ENCODE data around the gene MTRF1L. TPM values are rescaled to one million over a fixed set of nuclear protein-coding genes. Genes with fewer than 3 reads are reported as not detected.

The MTRF1L gene
- total RNA-seq, 1 donor from 2014 or later: 8.1 TPM

- no peaks in the 10 kb centered on the region for H3K27me3 ChIP-seq
- intact Hi-C loops (cut with DNase I): no loop called here
- no peaks in the 10 kb centered on the region for H3K36me3 ChIP-seq
- H3K9me3 ChIP-seq: no peaks in the 10 kb centered on the region
- no peak for TF ChIP-seq CTCF (IDR thresholded peaks at IDR 0.05)
- TF ChIP-seq POLR2AphosphoS5 (IDR thresholded peaks at IDR 0.05; ENCODE audit: insufficient read depth in 1 of 2, low read depth in 1 of 2): peak in 1 of 2 donors; percentile 2
- peaks cover 36% of the 10 kb centered on the region for H3K4me1 ChIP-seq
- peak overlapping the region; percentile 96 for H3K27ac ChIP-seq
- no peak for DNase-seq (ENCODE audit: extremely low spot score in 2 of 2)
- peak overlapping the region; percentile 67 to 77 for H3K4me3 ChIP-seq
Observed at GRCh38 chr6:152984513-152984872, 18.0 kb downstream of the MTRF1L start.

DNA sequence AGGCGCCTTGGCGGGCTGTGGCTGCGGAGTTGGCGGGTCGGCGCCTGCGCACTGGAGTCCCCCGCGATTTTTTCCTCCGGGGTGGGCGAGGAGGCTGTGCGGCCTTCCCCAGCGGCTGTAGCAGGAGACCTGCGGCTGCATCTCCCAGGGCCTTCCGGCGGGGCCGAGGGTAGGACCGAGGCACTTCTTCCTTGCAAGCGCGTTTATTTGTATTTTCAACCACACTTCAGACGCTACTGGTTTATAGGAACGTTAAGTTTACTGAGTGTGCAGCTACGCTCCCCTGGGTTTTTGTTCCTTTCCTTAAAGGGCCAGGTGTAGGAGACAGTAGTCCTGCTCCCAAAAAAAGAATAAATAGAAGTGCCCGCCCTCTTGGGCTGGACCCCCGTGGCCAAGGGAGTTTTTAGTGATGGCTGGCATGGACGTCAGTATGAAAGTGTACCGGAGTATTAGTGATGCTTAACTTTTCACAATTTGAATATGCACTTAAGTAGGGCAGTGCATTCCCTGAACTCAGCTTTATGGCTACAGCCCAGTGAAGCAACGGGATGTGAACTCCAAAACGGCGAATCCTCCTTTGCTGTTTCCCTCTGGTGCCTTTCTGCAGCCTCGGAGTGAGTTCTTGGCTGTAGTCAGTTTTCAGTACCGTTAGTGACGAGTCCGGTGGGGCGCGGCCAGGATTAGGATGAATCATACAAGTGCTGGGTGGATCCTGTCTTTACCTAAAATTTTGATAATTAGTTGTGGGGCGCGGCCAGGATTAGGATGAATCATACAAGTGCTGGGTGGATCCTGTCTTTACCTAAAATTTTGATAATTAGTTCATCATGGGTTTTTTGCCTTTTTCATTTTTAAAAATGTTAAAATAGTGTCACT, 18.6 kb downstream of the MTRF1L start:
- peak overlapping the region; percentile 67 to 77 for H3K4me3 ChIP-seq
- no peaks in the 10 kb centered on the region for H3K27me3 ChIP-seq
- H3K9me3 ChIP-seq: no peaks in the 10 kb centered on the region
- H3K4me1 ChIP-seq: peaks cover 36% of the 10 kb centered on the region
- no peak for TF ChIP-seq POLR2A (IDR thresholded peaks at IDR 0.05)
- no peak for TF ChIP-seq CTCF (IDR thresholded peaks at IDR 0.05)
- TF ChIP-seq POLR2AphosphoS5 (IDR thresholded peaks at IDR 0.05; ENCODE audit: insufficient read depth in 1 of 2, low read depth in 1 of 2): peak; percentile 78 to 80
- no peaks in the 10 kb centered on the region for H3K36me3 ChIP-seq
- H3K27ac ChIP-seq: peak overlapping the region; percentile 96
- peak in 1 of 2 donors; percentile 95 for DNase-seq (ENCODE audit: extremely low spot score in 2 of 2)
- intact Hi-C loops (cut with DNase I): no loop called here

- Histone ChIP-seq H3K9me3 (no peaks in the 10 kb centered on the region), H3K27ac (peak within 1 kb of the TSS; percentile 96), H3K4me1 (peaks cover 36% of the 10 kb centered on the region), H3K4me3 (peak within 1 kb of the TSS; percentile 67 to 77), H3K36me3 (no peaks in the 10 kb centered on the region), H3K27me3 (no peaks in the 10 kb centered on the region)
- intact Hi-C loops (cut with DNase I): no loop called here
- DNase-seq (ENCODE audit: extremely low spot score in 2 of 2): peak; percentile 97 to 98
- TF ChIP-seq CTCF (IDR thresholded peaks at IDR 0.05) (no peak), POLR2A (IDR thresholded peaks at IDR 0.05) (peak in 1 of 2 donors; percentile 6), POLR2AphosphoS5 (IDR thresholded peaks at IDR 0.05; ENCODE audit: insufficient read depth in 1 of 2, low read depth in 1 of 2) (peak in 1 of 2 donors; percentile 86)
Observed at GRCh38 chr6:152982904-152983636, 19.4 kb downstream of the MTRF1L start, which contains the start of gene FBXO5. FBXO5 (minus strand) TSS chr6:152983041; CDS start chr6:152982959, 82 bp downstream.

DNA sequence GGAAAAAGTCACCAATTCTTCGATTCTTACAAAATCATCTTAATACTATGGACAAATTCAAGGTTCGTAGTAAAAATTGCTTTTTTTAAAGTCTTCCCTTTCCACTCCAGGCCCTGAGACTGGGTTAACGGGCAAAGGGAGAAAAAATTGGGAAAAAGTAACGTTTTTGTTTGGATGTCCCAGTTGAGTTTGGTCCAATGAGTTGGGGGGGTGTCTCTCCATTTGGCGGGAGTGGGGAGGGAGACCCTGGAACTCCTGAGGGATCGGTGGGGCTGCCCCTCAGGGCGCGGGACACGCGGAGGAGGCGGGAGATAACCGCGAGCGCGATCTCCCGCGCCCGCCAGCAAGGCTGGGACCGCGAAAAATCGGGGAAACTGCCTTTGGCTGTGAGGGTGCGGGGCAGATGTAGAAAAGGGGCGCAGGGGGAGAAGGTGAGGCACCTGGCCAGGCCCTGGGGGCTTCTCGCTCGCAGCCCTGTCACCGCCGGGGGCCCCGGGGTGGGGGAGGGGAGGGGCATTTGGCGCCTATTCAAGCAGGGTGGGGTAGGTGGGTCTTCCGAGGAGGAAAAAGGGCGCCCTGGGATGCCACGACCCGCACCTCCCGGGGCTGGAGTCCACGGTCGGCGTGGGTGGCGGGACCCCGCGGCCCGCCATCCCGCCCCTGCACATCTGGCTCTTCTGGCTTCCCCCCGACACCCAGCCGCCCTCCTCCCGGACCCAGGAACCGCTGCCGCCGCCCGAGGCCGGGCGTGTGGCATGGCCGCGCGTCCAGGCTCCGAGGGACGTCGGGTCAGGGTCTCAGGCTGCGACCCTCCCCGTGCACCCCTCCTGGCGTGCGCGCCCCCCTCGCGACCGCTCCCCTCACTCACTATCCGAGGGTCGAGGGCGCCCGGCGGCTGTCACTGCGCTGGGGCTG, 20.3 kb downstream of the MTRF1L start:
- H3K27me3 ChIP-seq: no peaks in the 10 kb centered on the region
- H3K27ac ChIP-seq: peak overlapping the region; percentile 96
- no peaks in the 10 kb centered on the region for H3K9me3 ChIP-seq
- TF ChIP-seq CTCF (IDR thresholded peaks at IDR 0.05) (no peak), POLR2AphosphoS5 (IDR thresholded peaks at IDR 0.05; ENCODE audit: insufficient read depth in 1 of 2, low read depth in 1 of 2) (no peak), POLR2A (IDR thresholded peaks at IDR 0.05) (no peak)
- H3K4me3 ChIP-seq: peak overlapping the region; percentile 67 to 77
- H3K36me3 ChIP-seq: no peaks in the 10 kb centered on the region
- H3K4me1 ChIP-seq: peaks cover 36% of the 10 kb centered on the region
- intact Hi-C loops (cut with DNase I): no loop called here
- no peak for DNase-seq (ENCODE audit: extremely low spot score in 2 of 2)
